HepG2 (cell line): ENCODE data around the gene NOP56. TPM values are rescaled to one million over a fixed set of nuclear protein-coding genes. Genes with fewer than 3 reads are reported as not detected.

Source experiments
- CC2D1A ChIP-seq: sonication (generic); formaldehyde crosslinking; IDR thresholded peaks from 2 replicates; pipeline ENCODE4 v1.8.1; 2023; ENCODE audit warnings: mild to moderate bottlenecking, missing genetic modification reagents
- HDAC2 ChIP-seq: sonication (generic); formaldehyde crosslinking; IDR thresholded peaks from 2 replicates; pipeline ENCODE4 v1.4.0; 2020; ENCODE audit warnings: missing genetic modification reagents
- KDM4B ChIP-seq: sonication (generic); formaldehyde crosslinking; IDR thresholded peaks from 2 replicates; pipeline ENCODE4 v1.4.0; 2020; ENCODE audit warnings: missing genetic modification reagents
- LRRFIP1 ChIP-seq: sonication (generic); formaldehyde crosslinking; conservative IDR thresholded peaks from 2 replicates; pipeline ENCODE4 v1.4.0; 2020; ENCODE audit warnings: missing genetic modification reagents
- PHF21A ChIP-seq: sonication (generic); formaldehyde crosslinking; IDR thresholded peaks from 2 replicates; pipeline ENCODE4 v1.5.0; 2020; ENCODE audit warnings: mild to moderate bottlenecking, missing genetic modification reagents
- RARA ChIP-seq: IDR thresholded peaks from 2 replicates; pipeline ENCODE4 v1.6.1; 2016; ENCODE audit warnings: missing genetic modification reagents, missing compliant biosample characterization
- REL ChIP-seq: sonication (generic); formaldehyde crosslinking; conservative IDR thresholded peaks from 2 replicates; pipeline ENCODE4 v1.8.0; 2022; ENCODE audit warnings: mild to moderate bottlenecking, missing genetic modification reagents, moderate library complexity
- SALL2 ChIP-seq: sonication (generic); formaldehyde crosslinking; IDR thresholded peaks from 2 replicates; pipeline ENCODE4 v1.8.1; 2023; ENCODE audit warnings: mild to moderate bottlenecking, missing genetic modification reagents, inconsistent platforms
- SAP130 ChIP-seq: IDR thresholded peaks from 2 replicates; pipeline ENCODE4 v1.6.1; 2016; ENCODE audit warnings: low read depth
- SP2 ChIP-seq: sonication (generic); formaldehyde crosslinking; IDR thresholded peaks from 2 replicates; pipeline ENCODE4 v1.5.1; 2020; ENCODE audit warnings: mild to moderate bottlenecking, missing genetic modification reagents
- ZBTB49 ChIP-seq: sonication (generic); formaldehyde crosslinking; IDR thresholded peaks from 2 replicates; pipeline ENCODE4 v1.4.0; 2020; ENCODE audit warnings: missing genetic modification reagents, borderline replicate concordance
- ZBTB8A ChIP-seq: sonication (generic); formaldehyde crosslinking; IDR thresholded peaks from 2 replicates; pipeline ENCODE4 v1.4.0; 2020; ENCODE audit warnings: mild to moderate bottlenecking, low read depth, missing genetic modification reagents, borderline replicate concordance
- ZKSCAN8 ChIP-seq: IDR thresholded peaks from 2 replicates; pipeline ENCODE4 v1.6.1; 2016; ENCODE audit warnings: borderline replicate concordance, missing genetic modification reagents, missing compliant biosample characterization
- ZNF224 ChIP-seq: sonication (generic); formaldehyde crosslinking; IDR thresholded peaks from 2 replicates; pipeline ENCODE4 v1.5.0; 2020; ENCODE audit warnings: mild to moderate bottlenecking, missing genetic modification reagents
- ZNF530 ChIP-seq: sonication (generic); formaldehyde crosslinking; IDR thresholded peaks from 2 replicates; pipeline ENCODE4 v1.5.0; 2020; ENCODE audit warnings: low read depth, mild to moderate bottlenecking, missing genetic modification reagents
- ZNF570 ChIP-seq: sonication (generic); formaldehyde crosslinking; IDR thresholded peaks from 2 replicates; pipeline ENCODE4 v1.4.0; 2020; ENCODE audit warnings: mild to moderate bottlenecking, missing genetic modification reagents, borderline replicate concordance
- ZNF790 ChIP-seq: sonication (generic); formaldehyde crosslinking; IDR thresholded peaks from 2 replicates; pipeline ENCODE4 v1.8.0; 2022; ENCODE audit warnings: missing genetic modification reagents, mild to moderate bottlenecking, borderline replicate concordance
- polyA plus RNA-seq, 8 experiments: library from polyadenylated mRNA; depleted of rRNA in 3 of 8; stranded (reverse) in 7 of 8; unstranded in 1 of 8; fragments of >200 nt; fragmentation: Illumina TruSeq in 4 of 8; extraction: Trizol in 4 of 8; gene quantifications; 2 replicates each; pipeline versions ENCODE4 v1.2.1 to v1.2.3, GENCODE V29; 2011 to 2016; ENCODE audit warnings: low read depth in 4 of 8, missing spikeins in 1 of 8, mixed read lengths in 1 of 8; ENCODE audit not compliant: insufficient read depth in 1 of 8
- total RNA-seq, 5 experiments: library from RNA; depleted of rRNA; stranded (reverse); fragments of >200 nt; fragmentation: Illumina TruSeq; extraction: Trizol; gene quantifications; 2 replicates each; pipeline ENCODE4 v1.2.3, GENCODE V29; 2016; ENCODE audit warnings: low read depth in 1 of 5
- TF ChIP-seq, protein P1 (sequence below): sonication (generic); formaldehyde crosslinking; IDR thresholded peaks from 2 replicates; pipeline ENCODE4 v1.4.0; 2020; ENCODE audit warnings: missing genetic modification reagents, borderline replicate concordance
- TF ChIP-seq, protein P2 (sequence below): sonication (generic); formaldehyde crosslinking; IDR thresholded peaks from 2 replicates; pipeline ENCODE4 v1.4.0; 2020; ENCODE audit warnings: missing genetic modification reagents, borderline replicate concordance

NOP56 gene
- total and polyA plus RNA-seq, 2 of the 13 experiments (the other 11 are each of a cell fraction or from before 2014, with no cell fraction given): 369 to 1,116 TPM

DNA sequence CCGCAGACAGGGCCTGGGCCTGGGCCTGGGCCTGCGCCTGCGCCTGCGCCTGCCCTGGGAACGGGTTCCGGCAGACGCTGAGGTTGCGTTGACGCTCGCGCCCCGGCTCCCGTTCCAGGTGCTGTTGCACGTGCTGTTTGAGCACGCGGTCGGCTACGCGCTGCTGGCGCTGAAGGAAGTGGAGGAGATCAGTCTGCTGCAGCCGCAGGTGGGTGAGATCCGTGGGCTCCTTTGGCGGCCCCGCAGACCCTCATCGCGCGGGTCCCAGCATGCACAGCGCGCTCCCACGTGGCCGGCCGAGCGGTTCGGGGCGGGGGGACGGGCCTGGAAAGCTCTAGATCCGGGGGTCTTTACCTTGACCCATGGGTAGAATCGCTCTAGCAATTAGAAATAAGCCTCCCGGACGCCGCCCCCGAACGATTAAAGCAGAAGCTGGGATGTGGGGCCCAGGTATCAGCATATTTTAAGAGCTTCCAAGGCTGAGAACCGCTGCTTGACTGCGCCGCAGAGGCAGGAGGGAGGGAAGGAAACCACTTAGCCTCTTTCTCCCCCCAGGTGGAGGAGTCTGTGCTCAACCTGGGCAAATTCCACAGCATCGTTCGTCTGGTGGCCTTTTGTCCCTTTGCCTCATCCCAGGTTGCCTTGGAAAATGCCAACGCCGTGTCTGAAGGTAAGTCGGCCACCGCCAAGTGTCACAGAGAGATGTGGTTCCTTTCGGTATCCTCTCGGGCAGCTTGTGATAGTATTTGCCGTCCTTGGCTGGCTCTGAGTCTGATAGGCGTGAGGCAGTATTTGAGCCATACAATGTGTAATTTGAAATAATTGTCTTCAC lies 508 bp downstream of the NOP56 start (continued):
- TF ChIP-seq ZBTB49 (CRISPR knock-in tag): peak; percentile 48; the same call in 1 of the 2 replicates
- no peak; the same call in none of the 2 replicates for TF ChIP-seq SP2
- TF ChIP-seq, protein P1, sequence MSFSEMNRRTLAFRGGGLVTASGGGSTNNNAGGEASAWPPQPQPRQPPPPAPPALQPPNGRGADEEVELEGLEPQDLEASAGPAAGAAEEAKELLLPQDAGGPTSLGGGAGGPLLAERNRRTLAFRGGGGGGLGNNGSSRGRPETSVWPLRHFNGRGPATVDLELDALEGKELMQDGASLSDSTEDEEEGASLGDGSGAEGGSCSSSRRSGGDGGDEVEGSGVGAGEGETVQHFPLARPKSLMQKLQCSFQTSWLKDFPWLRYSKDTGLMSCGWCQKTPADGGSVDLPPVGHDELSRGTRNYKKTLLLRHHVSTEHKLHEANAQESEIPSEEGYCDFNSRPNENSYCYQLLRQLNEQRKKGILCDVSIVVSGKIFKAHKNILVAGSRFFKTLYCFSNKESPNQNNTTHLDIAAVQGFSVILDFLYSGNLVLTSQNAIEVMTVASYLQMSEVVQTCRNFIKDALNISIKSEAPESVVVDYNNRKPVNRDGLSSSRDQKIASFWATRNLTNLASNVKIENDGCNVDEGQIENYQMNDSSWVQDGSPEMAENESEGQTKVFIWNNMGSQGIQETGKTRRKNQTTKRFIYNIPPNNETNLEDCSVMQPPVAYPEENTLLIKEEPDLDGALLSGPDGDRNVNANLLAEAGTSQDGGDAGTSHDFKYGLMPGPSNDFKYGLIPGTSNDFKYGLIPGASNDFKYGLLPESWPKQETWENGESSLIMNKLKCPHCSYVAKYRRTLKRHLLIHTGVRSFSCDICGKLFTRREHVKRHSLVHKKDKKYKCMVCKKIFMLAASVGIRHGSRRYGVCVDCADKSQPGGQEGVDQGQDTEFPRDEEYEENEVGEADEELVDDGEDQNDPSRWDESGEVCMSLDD (CRISPR knock-in tag): peak; percentile 18
- peak; percentile 56; the same call in 1 of the 2 replicates for TF ChIP-seq HDAC2 (CRISPR knock-in tag)
- TF ChIP-seq, protein P2, sequence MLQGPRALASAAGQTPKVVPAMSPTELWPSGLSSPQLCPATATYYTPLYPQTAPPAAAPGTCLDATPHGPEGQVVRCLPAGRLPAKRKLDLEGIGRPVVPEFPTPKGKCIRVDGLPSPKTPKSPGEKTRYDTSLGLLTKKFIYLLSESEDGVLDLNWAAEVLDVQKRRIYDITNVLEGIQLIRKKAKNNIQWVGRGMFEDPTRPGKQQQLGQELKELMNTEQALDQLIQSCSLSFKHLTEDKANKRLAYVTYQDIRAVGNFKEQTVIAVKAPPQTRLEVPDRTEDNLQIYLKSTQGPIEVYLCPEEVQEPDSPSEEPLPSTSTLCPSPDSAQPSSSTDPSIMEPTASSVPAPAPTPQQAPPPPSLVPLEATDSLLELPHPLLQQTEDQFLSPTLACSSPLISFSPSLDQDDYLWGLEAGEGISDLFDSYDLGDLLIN (CRISPR knock-in tag): peak; percentile 84; the same call in 1 of the 2 replicates
- TF ChIP-seq PHF21A (CRISPR knock-in tag): peak; percentile 34; the same call in 1 of the 2 replicates
- TF ChIP-seq LRRFIP1: no peak
- TF ChIP-seq ZNF224 (CRISPR knock-in tag): 0 out of 2 replicates have a peak, but pooled peaks have one; percentile 60
- TF ChIP-seq ZBTB8A (CRISPR knock-in tag): no peak; the same call in 1 of the 2 replicates
- peak; percentile 75 for TF ChIP-seq SAP130 (CRISPR knock-in tag)
- no peak for TF ChIP-seq RARA
- no peak; the same call in 1 of the 2 replicates for TF ChIP-seq ZNF570 (CRISPR knock-in tag)
- TF ChIP-seq SALL2 (CRISPR knock-in tag): peak; percentile 96
- TF ChIP-seq ZKSCAN8 (CRISPR knock-in tag): no peak
- TF ChIP-seq REL (CRISPR knock-in tag): peak; percentile 97; the same call in 1 of the 2 replicates
- TF ChIP-seq CC2D1A (CRISPR knock-in tag): no peak
- 0 out of 2 replicates have a peak, but pooled peaks have one; percentile 27 for TF ChIP-seq ZNF530 (CRISPR knock-in tag)
- TF ChIP-seq KDM4B: no peak
- TF ChIP-seq ZNF790 (CRISPR knock-in tag): peak; percentile 99; the same call in 1 of the 2 replicates
